A673 (cell line): ENCODE data around the gene CCDC136. TPM values are rescaled to one million over a fixed set of nuclear protein-coding genes. Genes with fewer than 3 reads are reported as not detected.

Source experiments
- Bru-seq: library from RNA; stranded (reverse); fragments of 400-500 nt; gene quantifications from one replicate; lab custom pipeline; 2021; lab: Mats Ljungman, UMichigan
- BruChase-seq, 2 experiments: library from RNA; stranded (reverse); fragments of 400-500 nt; gene quantifications; one replicate each; lab custom pipeline; 2021; lab: Mats Ljungman, UMichigan
- BruUV-seq: library from RNA; stranded (reverse); fragments of 400-500 nt; replicated peaks from 2 replicates; lab custom pipeline; 2021; lab: Mats Ljungman, UMichigan
- CTCF ChIA-PET: fragments of 300-600 bp; sonication (Branson Sonifier 250); formaldehyde crosslinking; loops from one replicate; lab custom pipeline; 2022; ENCODE audit warnings: antibody characterized with exemption; lab: Charles Lee
- POLR2A ChIA-PET: fragments of 300-600 bp; sonication (Branson Sonifier 250); formaldehyde crosslinking; loops from one replicate; lab custom pipeline; 2022; ENCODE audit warnings: antibody characterized with exemption; ENCODE audit not compliant: low non-redundant PET; lab: Charles Lee
- DNase-seq: peaks from one replicate; pipeline ENCODE4 v3.0.0-alpha.2; 2015; ENCODE audit warnings: low spot score
- H3K27ac ChIP-seq: fragments of 200-600 bp; sonication (generic); 2 replicates; pipeline ENCODE4 v1.5.1; 2016; ENCODE audit warnings: mixed run types, low read depth, mild to moderate bottlenecking, mixed read lengths, antibody characterized with exemption, low read length; ENCODE audit not compliant: poor library complexity, severe bottlenecking
- H3K27me3 ChIP-seq: fragments of 200-600 bp; sonication (generic); replicated peaks from 2 replicates; pipeline ENCODE4 v1.6.1; 2017; ENCODE audit warnings: mixed run types, low read depth, mild to moderate bottlenecking, mixed read lengths, antibody characterized with exemption, low read length; ENCODE audit not compliant: insufficient read depth, poor library complexity
- H3K36me3 ChIP-seq: fragments of 200-600 bp; sonication (generic); 2 replicates; pipeline ENCODE4 v1.6.1; 2016; ENCODE audit warnings: mixed run types, mild to moderate bottlenecking, mixed read lengths, antibody characterized with exemption, low read length; ENCODE audit not compliant: insufficient read depth, poor library complexity, severe bottlenecking
- H3K4me1 ChIP-seq: fragments of 200-600 bp; sonication (generic); 2 replicates; pipeline ENCODE4 v1.6.1; 2017; ENCODE audit warnings: mixed run types, mild to moderate bottlenecking, mixed read lengths, antibody characterized with exemption, low read length; ENCODE audit not compliant: insufficient read depth, poor library complexity, severe bottlenecking
- H3K4me3 ChIP-seq: fragments of 200-600 bp; sonication (generic); 2 replicates; pipeline ENCODE4 v1.5.1; 2016; ENCODE audit warnings: low read depth, mixed run types, mild to moderate bottlenecking, mixed read lengths, low read length; ENCODE audit not compliant: poor library complexity, severe bottlenecking
- H3K9me3 ChIP-seq: fragments of 200-600 bp; sonication (generic); 2 replicates; pipeline ENCODE4 v1.6.1; 2016; ENCODE audit warnings: mixed run types, low read depth, mild to moderate bottlenecking, mixed read lengths, antibody characterized with exemption, low read length; ENCODE audit not compliant: poor library complexity, severe bottlenecking
- EZH2 ChIP-seq: fragments of 200-600 bp; sonication (generic); IDR thresholded peaks from 2 replicates; pipeline ENCODE4 v1.6.1; 2017; ENCODE audit warnings: borderline replicate concordance, low read depth, mild to moderate bottlenecking, mixed read lengths, antibody characterized with exemption, low read length; ENCODE audit not compliant: poor library complexity, severe bottlenecking
- intact Hi-C: fragments of 100-400 bp; cut with micrococcal nuclease; formaldehyde crosslinking; loops from one replicate; pipeline ENCODE4 v1.10.0; 2022; ENCODE audit not compliant: unreplicated experiment
- long read RNA-seq: library from polyadenylated mRNA; stranded (forward); transcript quantifications from one replicate; pipeline ENCODE4 v2.0.0, GENCODE V29; 2022
- total RNA-seq: library from RNA; stranded (reverse); gene quantifications from 2 replicates; pipeline ENCODE4 v1.2.3, GENCODE V29; 2021
- TF ChIP-seq, protein P1 (sequence below): fragments of 300-800, 200-600 bp; sonication (generic); conservative IDR thresholded peaks from 2 replicates; pipeline ENCODE4 v1.5.1; 2017; ENCODE audit warnings: low read depth, mild to moderate bottlenecking, antibody characterized with exemption, low read length, moderate library complexity, mixed read lengths

The CCDC136 gene
- 4.4 and 6.9 TPM in 2 replicates for total RNA-seq
- Bru-seq, nascent RNA, result percentile 39 among the genes with signal in this experiment
- BruChase-seq, experiment 1, labeled RNA remaining after a 2-hour chase, result percentile 47 among the genes with signal in this experiment
- percentile 44 among the genes with signal in this experiment for BruChase-seq, experiment 2, labeled RNA remaining after a 6-hour chase
- long read RNA-seq, partial matches to known transcripts, result 0 of 4 reads
- long read RNA-seq, other reads (novel, unspliced or antisense), result 4 of 4 reads

GRCh38 chr7:128791121-128791971, at the start of gene CCDC136:
Gene CCDC136 (plus strand): TSS chr7:128791968. CDS start chr7:128792412, 444 bp downstream.
- intact Hi-C loops, result loop anchor here (10.0 kb wide), 1 partner anchor 93 kb away; no protein-coding TSS in a partner anchor
- ChIA-PET CTCF (interaction anchor here (0.7 kb wide), 1 partner anchor 156 kb away, joined by 3 read pairs; no protein-coding TSS in a partner anchor), POLR2A (no interaction called here)
- no peaks in the 10 kb centered on the region for H3K9me3 ChIP-seq
- no peaks in the 10 kb centered on the region for H3K4me1 ChIP-seq
- H3K27ac ChIP-seq, result no peak within 1 kb of the TSS
- no peak for TF ChIP-seq EZH2
- TF ChIP-seq, protein P1, sequence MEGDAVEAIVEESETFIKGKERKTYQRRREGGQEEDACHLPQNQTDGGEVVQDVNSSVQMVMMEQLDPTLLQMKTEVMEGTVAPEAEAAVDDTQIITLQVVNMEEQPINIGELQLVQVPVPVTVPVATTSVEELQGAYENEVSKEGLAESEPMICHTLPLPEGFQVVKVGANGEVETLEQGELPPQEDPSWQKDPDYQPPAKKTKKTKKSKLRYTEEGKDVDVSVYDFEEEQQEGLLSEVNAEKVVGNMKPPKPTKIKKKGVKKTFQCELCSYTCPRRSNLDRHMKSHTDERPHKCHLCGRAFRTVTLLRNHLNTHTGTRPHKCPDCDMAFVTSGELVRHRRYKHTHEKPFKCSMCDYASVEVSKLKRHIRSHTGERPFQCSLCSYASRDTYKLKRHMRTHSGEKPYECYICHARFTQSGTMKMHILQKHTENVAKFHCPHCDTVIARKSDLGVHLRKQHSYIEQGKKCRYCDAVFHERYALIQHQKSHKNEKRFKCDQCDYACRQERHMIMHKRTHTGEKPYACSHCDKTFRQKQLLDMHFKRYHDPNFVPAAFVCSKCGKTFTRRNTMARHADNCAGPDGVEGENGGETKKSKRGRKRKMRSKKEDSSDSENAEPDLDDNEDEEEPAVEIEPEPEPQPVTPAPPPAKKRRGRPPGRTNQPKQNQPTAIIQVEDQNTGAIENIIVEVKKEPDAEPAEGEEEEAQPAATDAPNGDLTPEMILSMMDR, result no peak
- H3K27me3 ChIP-seq, result peaks cover 11% of the 10 kb centered on the region
- H3K36me3 ChIP-seq, result no peaks in the 10 kb centered on the region
- H3K4me3 ChIP-seq, result peak within 1 kb of the TSS; percentile 77
- peak; percentile 67 for DNase-seq
- no TSS peak for BruUV-seq

GRCh38 chr7:128742206-128742605, 49.6 kb upstream of the CCDC136 start:
- intact Hi-C loops, result no loop called here
- CTCF ChIA-PET, result no interaction called here
- DNase-seq, result no peak
- BruUV-seq, result no TSS peak
- Histone ChIP-seq H3K4me1 (peaks cover 22% of the 10 kb centered on the region), H3K4me3 (no peak overlapping the region), H3K9me3 (no peaks in the 10 kb centered on the region), H3K27ac (no peak overlapping the region), H3K27me3 (no peaks in the 10 kb centered on the region), H3K36me3 (no peaks in the 10 kb centered on the region)
- TF ChIP-seq EZH2, result no peak
- TF ChIP-seq, protein P1, result no peak
- POLR2A ChIA-PET, result no interaction called here

DNA sequence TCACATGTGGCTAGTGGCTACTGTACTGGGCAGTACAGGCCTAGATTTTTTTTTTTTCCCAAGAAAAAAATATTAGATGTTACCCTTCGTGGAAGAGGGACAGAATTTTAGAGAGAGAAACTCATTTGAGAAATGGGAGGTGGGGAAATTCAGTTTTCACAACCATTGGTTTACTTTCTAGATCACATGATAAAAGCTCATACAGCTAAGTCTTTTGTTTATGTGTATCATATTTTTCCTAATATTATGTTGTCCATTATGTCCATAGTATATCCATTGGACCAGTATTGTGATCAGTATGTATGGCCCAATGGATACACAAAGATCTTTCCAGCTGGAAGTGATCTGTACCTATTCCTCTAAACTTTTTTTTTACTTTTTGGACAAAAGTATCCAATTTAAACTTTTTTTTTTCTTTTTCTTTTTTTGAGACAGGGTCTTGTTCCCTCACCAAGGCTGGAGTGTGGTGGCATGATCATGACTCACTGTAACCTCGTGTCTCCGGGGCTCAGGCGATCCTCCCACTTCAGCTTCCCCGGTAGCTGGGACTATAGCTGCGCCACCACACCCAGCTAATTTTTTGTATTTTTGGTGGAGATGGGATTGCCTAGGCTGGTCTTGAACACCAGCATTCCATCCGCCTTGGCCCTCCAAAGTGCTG, 48.5 kb upstream of the CCDC136 start:
- CTCF ChIA-PET, result interaction anchor here (0.5 kb wide), 1 partner anchor 470 kb away, joined by 3 read pairs; no protein-coding TSS in a partner anchor
- Histone ChIP-seq H3K27me3 (no peaks in the 10 kb centered on the region), H3K27ac (no peak overlapping the region), H3K4me3 (no peak overlapping the region), H3K36me3 (peaks cover 7% of the 10 kb centered on the region), H3K4me1 (peaks cover 22% of the 10 kb centered on the region), H3K9me3 (no peaks in the 10 kb centered on the region)
- no TSS peak for BruUV-seq
- POLR2A ChIA-PET, result no interaction called here
- intact Hi-C loops, result no loop called here
- no peak for TF ChIP-seq EZH2
- TF ChIP-seq, protein P1, result no peak
- DNase-seq, result no peak
